OCI-LY3 (cell line): ENCODE measurements around the gene GPT2.

Experiments used
- EZH2phosphoT487 ChIP-seq: fragments of 200-600 bp; shearing (Covaris generic); IDR thresholded peaks from 2 replicates; pipeline ENCODE4 v1.6.1; 2018; ENCODE audit warnings: antibody characterized with exemption, mixed run types, low read depth
- TF ChIP-seq, protein P1 (sequence below): fragments of 200-600, 300-600 bp; sonication (generic); IDR thresholded peaks from 2 replicates; pipeline ENCODE4 v1.5.1; 2014; ENCODE audit warnings: antibody characterized with exemption, low read length, low read depth

DNA sequence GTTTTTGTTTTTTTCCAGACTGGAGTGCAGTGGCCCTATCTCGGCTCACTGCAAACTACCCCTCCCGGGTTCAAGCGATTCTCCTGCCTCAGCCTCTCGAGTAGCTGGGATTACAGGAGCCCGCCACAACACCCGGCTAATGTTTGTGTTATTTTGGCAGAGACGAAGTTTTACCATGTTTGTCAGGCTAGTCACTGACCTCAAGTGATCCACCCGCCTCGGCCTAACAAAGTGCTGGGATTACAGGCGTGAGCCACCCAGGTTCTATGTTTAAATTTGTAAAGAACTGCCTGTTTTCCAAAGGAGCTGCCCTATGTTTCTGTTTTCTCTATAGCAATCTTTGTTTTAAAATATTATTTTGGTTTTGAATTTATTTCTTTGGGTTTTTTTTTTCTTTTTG, 39.4 kb upstream of the GPT2 start:
- TF ChIP-seq, protein P1, sequence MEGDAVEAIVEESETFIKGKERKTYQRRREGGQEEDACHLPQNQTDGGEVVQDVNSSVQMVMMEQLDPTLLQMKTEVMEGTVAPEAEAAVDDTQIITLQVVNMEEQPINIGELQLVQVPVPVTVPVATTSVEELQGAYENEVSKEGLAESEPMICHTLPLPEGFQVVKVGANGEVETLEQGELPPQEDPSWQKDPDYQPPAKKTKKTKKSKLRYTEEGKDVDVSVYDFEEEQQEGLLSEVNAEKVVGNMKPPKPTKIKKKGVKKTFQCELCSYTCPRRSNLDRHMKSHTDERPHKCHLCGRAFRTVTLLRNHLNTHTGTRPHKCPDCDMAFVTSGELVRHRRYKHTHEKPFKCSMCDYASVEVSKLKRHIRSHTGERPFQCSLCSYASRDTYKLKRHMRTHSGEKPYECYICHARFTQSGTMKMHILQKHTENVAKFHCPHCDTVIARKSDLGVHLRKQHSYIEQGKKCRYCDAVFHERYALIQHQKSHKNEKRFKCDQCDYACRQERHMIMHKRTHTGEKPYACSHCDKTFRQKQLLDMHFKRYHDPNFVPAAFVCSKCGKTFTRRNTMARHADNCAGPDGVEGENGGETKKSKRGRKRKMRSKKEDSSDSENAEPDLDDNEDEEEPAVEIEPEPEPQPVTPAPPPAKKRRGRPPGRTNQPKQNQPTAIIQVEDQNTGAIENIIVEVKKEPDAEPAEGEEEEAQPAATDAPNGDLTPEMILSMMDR = no peak
- TF ChIP-seq EZH2phosphoT487 = no peak
